Ishikawa (cell line): ENCODE measurements around the gene SYNDIG1.

Source experiments
- CEBPB ChIP-seq: IDR thresholded peaks from 2 replicates; pipeline ENCODE4 v1.6.1; 2012
- CREB1 ChIP-seq: IDR thresholded peaks from 2 replicates; pipeline ENCODE4 v1.6.1; 2012; ENCODE audit warnings: low read depth
- EP300 ChIP-seq: IDR thresholded peaks from 2 replicates; pipeline ENCODE4 v1.6.1; 2012; ENCODE audit warnings: borderline replicate concordance
- FOXM1 ChIP-seq: IDR thresholded peaks from 2 replicates; pipeline ENCODE4 v1.6.1; 2012; ENCODE audit warnings: low read depth, borderline replicate concordance
- NFIC ChIP-seq: IDR thresholded peaks from 2 replicates; pipeline ENCODE4 v1.6.1; 2012
- RAD21 ChIP-seq: IDR thresholded peaks from 2 replicates; pipeline ENCODE4 v1.6.1; 2012; ENCODE audit warnings: low read depth
- REST ChIP-seq: IDR thresholded peaks from 2 replicates; pipeline ENCODE4 v1.6.1; 2012; ENCODE audit warnings: low read depth, mild to moderate bottlenecking
- TAF1 ChIP-seq: IDR thresholded peaks from 2 replicates; pipeline ENCODE4 v1.6.1; 2012; ENCODE audit warnings: low read depth, mild to moderate bottlenecking
- TCF12 ChIP-seq: IDR thresholded peaks from 2 replicates; pipeline ENCODE4 v1.6.1; 2012; ENCODE audit warnings: low read depth
- TEAD4 ChIP-seq: IDR thresholded peaks from 2 replicates; pipeline ENCODE4 v1.6.1; 2012
- YY1 ChIP-seq: IDR thresholded peaks from 2 replicates; pipeline ENCODE4 v1.6.1; 2012; ENCODE audit warnings: low read depth
- ZBTB7A ChIP-seq: IDR thresholded peaks from 2 replicates; pipeline ENCODE4 v1.6.1; 2012; ENCODE audit warnings: low read depth
- TF ChIP-seq, protein P1 (sequence below): IDR thresholded peaks from 2 replicates; pipeline ENCODE4 v1.6.1; 2012
- TF ChIP-seq, protein P2 (sequence below): IDR thresholded peaks from 2 replicates; pipeline ENCODE4 v1.6.1; 2012

DNA sequence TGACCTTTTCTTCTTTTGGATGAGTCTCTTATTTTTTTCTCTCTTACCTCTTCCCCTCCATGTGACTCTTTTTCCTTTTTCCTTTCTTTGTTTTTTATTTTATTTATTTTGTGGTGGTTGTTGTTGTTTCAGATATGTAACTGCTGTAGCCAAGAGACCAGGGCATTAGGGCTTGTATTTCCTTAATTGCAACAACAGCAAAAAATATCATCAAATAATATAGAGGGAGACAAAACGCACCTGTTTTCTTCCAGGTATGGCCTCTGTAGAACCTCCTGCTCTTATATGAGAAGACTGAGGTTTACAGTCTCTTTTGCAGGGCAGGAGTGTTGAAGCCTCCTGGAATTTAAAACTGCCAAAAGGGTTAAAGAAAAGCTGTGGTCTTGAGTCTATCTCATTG lies 149.3 kb downstream of the SYNDIG1 start:
- TF ChIP-seq EP300: no peak
- TF ChIP-seq TEAD4: no peak
- no peak for TF ChIP-seq RAD21
- no peak for TF ChIP-seq TAF1
- TF ChIP-seq YY1: no peak
- TF ChIP-seq TCF12: no peak
- TF ChIP-seq REST: no peak
- TF ChIP-seq CREB1: no peak
- no peak for TF ChIP-seq CEBPB
- no peak for TF ChIP-seq ZBTB7A
- no peak for TF ChIP-seq NFIC
- TF ChIP-seq, protein P1, sequence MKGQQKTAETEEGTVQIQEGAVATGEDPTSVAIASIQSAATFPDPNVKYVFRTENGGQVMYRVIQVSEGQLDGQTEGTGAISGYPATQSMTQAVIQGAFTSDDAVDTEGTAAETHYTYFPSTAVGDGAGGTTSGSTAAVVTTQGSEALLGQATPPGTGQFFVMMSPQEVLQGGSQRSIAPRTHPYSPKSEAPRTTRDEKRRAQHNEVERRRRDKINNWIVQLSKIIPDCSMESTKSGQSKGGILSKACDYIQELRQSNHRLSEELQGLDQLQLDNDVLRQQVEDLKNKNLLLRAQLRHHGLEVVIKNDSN: no peak
- TF ChIP-seq, protein P2, sequence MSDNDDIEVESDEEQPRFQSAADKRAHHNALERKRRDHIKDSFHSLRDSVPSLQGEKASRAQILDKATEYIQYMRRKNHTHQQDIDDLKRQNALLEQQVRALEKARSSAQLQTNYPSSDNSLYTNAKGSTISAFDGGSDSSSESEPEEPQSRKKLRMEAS: no peak
- TF ChIP-seq FOXM1: no peak
